Cardiac septum (tissue), 1 donor: Measurements from ENCODE around the gene PDHA1. TPM values are rescaled to one million over a fixed set of nuclear protein-coding genes. Genes with fewer than 3 reads are reported as not detected.
A peak's percentile ranks its signal among the peaks of the same experiment; 100 is the strongest.

Experiments
- DNase-seq: peaks from one replicate; pipeline ENCODE4 v3.0.0-alpha.2; 2020; ENCODE audit warnings: low spot score
- intact Hi-C: fragments of 100-400 bp; cut with DNase I; formaldehyde crosslinking; loops from one replicate; pipeline ENCODE4 v1.14.0; 2022
- long read RNA-seq: library from polyadenylated mRNA; unstranded; transcript quantifications from one replicate; pipeline ENCODE4 v2.0.0, GENCODE V29; 2021
- total RNA-seq: library from RNA; stranded (reverse); fragmentation: NEBNext Ultra II Directional; extraction: Animal tissue kit (Norgen Biotek cat#: 25700); gene quantifications from one replicate; pipeline ENCODE4 v1.2.1, GENCODE V29; 2021
- donor health status: DM: no; HTN: no; CAD: no.

PDHA1 gene
- 898 TPM for total RNA-seq
- long read RNA-seq, transcript PDHA1-204 (12 exons, 3,484 nt) = minor isoform, 61 of 1,111 reads
- long read RNA-seq, transcript PDHA1-206 (11 exons, 3,310 nt) = major isoform, 925 of 1,111 reads
- long read RNA-seq, transcript PDHA1-212 (10 exons, 3,277 nt) = minor isoform, 14 of 1,111 reads
- long read RNA-seq, transcript PDHA1-213 (11 exons, 3,391 nt) = minor isoform, 9 of 1,111 reads
- long read RNA-seq, partial matches to known transcripts = 31 of 1,111 reads
- long read RNA-seq, other reads (novel, unspliced or antisense) = 67 of 1,111 reads

DNA sequence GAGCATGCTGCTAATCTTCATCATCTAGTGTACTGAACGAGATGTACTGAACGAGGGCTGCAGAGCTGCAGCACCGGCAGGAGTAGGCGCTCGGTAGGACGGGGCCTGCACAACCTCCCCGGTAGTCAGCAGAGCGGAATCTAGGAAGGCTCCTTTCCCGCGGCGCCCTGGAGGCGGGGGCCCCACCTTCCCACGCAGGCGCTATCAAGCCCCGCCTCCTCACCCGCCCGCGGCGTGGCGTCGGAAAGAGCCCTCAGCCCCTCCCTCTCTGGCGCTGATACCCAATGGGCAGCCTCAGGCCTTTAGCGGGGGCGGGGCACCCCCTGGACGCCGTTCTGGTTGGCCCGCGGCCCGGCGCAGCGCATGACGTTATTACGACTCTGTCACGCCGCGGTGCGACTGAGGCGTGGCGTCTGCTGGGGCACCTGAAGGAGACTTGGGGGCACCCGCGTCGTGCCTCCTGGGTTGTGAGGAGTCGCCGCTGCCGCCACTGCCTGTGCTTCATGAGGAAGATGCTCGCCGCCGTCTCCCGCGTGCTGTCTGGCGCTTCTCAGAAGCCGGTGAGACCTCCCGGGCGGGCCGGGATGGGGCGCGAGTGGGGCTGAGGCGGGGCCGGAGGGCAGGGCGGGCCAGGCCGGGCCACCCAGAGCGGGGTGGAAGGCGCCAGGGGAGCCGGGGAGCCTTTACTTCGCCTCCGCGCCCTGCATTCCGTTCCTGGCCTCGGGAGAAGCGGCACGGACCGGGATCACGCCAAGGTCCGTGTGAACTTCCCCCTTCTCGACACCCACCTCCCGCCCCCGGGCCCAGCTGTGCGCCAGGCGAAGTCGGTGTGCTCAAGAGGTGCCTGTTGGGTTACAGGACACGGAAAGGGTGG, at the start of gene PDHA1:
TSS of gene PDHA1 (plus strand) at position 393 of the 874 bp plus-strand sequence. CDS start at position 504, 111 bp downstream.
- intact Hi-C loops = no loop called here
- peak; percentile 95 for DNase-seq

DNA sequence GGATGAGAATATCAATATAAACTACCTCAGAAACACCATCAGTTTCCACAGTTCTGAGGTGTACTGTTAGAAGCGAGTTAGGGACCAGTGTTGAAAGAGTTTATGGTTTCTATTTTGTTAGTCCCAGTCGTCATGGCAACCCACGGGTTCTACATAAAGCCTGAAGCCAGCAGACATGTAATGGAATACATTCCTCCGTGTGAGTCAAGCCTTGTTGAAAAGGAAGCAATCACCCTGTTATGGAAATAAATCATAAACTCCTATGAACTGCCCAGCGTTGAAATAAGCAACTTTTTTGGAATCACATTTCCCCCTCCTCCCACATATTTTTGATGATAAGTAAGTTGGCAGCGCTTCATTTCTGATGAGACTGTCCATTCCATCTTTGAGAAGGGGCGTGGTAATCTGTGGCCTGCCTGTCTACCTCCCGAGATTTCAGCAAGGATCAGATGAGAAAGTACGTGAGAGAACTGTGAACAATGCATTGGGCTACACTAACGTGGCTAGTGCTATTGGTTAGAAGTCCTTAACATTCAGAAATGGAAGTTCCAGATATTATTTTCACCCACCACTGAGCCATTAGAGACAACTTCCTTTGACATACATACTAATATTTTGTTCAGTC, 40.4 kb upstream of the PDHA1 start:
- no peak for DNase-seq
- intact Hi-C loops = no loop called here

DNA sequence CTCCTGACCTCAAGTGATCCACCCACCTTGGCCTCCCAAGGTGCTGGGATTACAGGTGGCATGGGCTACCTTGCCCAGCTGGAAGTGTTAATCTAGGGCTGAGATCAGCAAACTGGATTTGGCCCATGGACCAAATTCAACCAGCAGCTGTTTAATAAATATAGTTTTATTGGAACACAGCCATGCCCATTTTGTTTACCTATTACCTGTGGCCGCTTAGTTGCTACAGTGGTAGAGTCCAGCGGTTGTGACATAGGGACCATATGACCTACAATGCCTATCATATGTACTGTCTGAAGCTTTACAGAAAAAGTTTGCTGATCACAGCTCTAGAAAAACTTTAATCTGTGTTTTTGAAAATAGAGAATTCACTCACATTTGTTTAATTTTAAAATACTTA, 17.2 kb upstream of the PDHA1 start:
- intact Hi-C loops = no loop called here
- no peak for DNase-seq

DNA sequence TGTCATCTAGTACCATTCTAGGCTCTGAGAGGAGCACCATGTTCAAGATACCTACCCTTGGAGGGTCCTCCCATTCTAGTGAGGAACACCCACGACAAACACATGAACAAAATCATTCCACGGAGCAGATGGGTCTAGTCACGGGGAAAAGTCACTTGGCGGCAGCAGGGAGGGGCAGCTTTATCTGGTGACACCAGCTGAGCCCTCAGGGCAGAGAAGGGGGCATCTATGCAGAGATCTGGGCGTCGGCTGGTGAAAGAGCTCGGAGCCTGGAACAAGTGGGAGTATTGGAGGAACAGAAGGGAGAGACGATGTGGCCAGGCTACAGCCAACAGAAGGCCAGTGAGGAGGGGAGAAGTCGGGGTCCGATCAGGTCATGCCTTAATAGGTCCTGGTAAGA, 11.9 kb upstream of the PDHA1 start:
- no peak for DNase-seq
- intact Hi-C loops = loop anchor here (5.0 to 10.0 kb wide), 2 partner anchors 317 to 940 kb away; no protein-coding TSS in a partner anchor

DNA sequence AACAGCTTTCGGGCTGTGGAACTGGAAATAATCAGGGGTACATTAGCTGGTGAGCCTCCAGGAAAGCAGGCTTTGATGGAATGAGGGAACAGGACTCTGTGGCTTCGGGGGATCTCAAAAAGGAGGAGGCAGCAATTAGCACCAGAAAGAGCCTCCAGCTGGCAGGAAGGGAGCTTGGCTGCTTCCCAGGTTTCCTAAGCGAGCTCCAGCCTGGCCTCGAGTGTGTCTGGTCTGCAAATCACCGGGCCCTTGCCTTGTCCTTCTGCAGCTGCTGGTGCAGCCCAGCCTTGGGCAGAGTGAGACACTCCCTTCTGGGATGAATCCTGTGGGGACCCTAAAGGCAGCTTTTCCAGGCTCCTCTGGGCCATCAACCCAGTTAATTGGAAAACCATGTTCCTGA, 10.7 kb upstream of the PDHA1 start:
- DNase-seq = no peak
- intact Hi-C loops = loop anchor here (5.0 to 10.0 kb wide), 2 partner anchors 318 to 941 kb away; no protein-coding TSS in a partner anchor

DNA sequence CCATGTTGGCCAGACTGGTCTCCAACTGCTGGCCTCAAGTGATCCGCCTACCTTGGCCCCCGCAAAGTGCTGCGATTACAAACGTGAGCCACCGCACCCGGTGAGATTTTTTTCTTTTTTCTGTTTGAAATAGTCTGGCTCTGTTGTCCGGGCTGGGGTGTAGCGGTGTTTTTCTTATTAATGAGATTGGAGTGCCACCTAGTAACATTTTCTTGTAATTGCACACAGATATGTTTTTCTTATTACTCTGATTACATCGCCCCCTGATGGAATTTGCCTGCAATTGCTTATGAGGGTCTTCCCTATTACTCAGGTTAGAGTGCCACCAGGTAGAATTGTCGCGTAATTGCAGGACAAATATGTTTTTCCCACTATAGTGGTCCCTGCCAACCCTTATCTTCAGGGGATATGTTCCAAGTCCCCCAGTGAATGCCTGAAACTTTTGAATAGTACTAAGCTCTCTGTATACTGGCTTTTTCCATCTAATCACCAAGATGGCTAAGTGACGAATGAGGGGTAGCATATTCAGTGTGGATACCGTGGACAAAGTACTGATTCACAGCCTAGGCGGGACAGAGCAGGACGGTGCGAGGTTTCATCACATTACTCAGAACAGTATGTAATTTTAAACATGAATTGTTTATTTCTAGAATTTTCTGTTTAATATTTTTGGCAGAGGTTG, 8.6 kb upstream of the PDHA1 start:
- intact Hi-C loops = loop anchor here (2.0 to 10.0 kb wide), 3 partner anchors 320 to 943 kb away; no protein-coding TSS in a partner anchor
- DNase-seq = no peak

DNA sequence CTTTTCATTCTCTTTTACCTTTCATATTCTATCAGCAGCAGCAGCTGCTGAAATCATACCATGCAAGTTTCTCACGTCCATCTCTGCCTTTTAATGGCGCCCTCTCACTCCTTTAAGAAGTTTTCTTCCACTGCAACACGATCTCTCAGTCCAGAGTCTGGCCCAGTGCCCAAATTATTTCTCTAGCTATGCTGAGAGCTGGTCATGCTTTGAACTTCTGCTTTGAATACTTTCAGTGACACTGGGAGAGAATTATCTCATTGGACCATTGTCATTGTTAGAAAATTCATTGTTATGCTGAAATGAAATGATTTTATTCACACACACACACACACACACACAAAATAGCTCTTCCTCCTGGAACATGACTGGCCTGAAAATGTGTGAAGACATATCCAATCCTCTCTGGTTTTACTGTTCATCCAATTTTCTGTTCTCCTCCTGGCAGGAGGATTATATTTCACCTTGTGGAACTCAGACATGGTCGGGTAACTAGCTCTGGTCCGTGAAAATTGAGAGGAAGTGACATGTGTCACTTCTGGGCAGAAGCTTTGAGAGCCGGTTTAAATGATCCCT, 1.3 kb upstream of the PDHA1 start:
- intact Hi-C loops = no loop called here
- DNase-seq = no peak

DNA sequence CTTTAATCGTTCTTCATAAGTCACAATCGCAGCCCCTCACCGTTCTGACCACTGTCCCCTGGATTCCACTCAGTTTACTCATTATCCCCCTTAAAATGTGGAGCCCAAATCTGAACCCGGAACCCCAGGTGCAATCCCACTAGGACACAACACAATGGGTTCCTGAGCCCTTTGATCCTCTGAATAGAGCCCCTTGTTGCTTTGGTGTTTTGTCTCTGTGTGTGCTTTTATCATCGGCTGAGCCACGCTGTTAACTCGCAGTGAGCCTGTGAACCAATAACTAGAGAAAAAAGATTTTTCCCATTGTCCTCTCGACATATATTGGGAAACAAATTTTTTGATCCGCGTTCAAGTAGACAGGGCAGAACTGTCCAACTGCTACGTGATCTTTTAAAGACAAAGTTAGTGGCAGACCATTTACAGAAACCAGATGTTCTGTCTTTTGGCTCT, 617 bp upstream of the PDHA1 start:
- no peak for DNase-seq
- intact Hi-C loops = no loop called here

DNA sequence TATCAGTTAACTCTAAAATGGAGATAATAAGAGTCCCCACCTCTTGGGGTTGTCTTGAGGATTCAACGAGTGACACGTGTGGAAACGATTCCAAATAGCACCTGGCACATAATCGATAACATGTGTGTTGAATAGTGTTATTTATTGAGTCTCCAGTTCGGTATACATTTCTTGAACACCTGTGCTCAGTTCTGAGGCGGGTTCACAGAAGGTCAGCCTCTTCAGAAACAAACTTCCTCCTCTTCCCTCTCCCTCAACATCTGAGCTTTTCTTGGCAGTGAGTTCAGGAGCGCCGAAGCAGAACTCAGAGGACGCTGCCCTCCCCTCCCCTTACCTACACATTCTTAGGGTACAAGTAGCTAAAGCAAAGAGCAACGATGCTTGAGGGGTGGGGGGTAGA, 934 bp downstream of the PDHA1 start:
- intact Hi-C loops = no loop called here
- DNase-seq = no peak

DNA sequence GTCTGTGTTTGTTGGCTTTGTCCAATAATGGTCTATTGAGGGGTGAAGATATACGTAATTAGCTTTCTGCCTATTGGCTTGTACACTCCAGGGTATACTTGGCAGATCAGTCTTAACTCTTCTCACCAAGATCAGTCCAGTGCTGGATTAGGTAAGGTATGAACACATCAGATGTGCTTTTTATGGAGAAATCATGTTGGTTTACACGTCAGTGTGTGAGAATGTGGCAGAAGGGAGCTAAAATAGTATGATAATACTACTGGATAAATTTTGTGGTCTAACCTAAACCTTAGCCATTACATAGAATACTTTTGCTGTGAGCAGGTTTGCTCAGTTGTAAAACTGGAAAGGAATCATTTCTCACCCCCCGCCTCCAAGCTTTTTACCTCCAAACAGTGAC, 4.2 kb downstream of the PDHA1 start:
- intact Hi-C loops = no loop called here
- no peak for DNase-seq

DNA sequence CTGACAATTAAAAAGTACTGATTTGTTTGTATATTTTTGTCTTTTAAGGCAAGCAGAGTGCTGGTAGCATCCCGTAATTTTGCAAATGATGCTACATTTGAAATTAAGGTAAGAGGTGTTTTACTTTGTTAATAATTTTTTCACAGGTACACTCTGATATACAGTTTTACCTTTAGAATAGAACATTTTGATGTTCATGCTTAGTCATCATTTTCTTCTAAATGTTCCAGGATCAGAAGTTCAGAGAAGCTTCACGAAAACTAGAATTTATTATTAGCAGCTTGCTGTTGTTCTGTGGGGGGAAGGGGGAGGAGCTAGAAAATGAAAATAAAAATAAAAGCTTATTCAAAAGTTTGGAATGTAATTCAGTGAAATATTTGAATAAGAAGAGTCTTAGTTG, 5.5 kb downstream of the PDHA1 start:
- DNase-seq = no peak
- intact Hi-C loops = no loop called here

DNA sequence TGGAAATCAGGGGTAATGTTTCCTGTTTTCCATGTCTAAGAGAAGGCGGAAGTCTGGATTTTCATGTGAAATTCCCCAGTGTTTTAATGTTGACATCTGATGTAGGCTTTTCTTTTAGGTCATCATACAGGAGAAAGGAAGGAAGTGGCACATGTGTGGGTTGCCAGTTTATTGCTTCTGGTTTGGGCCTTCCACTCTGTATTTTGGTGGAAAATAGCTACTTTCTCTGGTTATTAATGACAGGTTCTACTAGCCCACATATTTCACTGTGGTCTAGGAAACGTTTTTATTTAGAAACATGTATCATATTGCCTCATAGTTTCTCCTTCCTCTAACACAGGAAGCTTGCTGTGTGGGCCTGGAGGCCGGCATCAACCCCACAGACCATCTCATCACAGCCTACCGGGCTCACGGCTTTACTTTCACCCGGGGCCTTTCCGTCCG, 7.2 kb downstream of the PDHA1 start:
- no peak for DNase-seq
- intact Hi-C loops = no loop called here

DNA sequence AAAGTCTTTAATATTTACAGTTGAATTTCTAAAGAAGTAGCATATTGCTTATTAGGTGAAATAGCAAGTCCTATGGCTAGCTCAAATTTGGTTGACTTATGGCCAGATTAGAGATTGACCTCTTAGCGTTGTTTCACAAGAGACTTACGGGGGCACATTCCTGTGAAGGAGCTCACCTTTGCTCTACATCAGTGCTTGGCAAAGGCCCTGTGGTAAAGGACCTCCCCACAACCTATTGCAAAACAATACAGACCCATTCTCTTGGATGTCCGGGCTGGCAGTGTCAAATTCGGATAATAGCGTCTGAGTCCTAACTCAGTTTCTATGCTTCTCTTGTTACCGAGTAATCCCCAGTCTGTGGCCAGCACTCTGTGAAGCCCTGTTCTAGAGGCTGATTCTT, 10.9 kb downstream of the PDHA1 start:
- intact Hi-C loops = no loop called here
- no peak for DNase-seq

DNA sequence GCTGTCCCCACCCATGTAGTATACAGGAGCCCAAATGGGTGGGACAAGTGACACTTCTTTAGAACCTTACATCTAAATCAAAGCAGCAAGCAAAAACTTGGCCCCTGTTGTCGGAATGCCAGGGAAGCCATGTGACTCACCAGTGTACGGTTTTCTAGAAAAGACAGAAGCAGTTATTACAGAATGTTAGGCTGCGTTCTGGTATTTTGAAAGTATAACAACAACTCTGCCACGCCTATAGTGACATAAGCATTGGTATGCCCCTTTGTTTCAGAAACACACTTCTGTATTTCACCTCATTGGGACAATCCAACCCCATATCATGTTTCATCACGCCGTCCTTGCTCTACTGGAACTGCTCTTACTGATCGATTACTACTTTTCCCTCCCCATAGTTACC, 14.8 kb downstream of the PDHA1 start:
- no peak for DNase-seq
- intact Hi-C loops = no loop called here

DNA sequence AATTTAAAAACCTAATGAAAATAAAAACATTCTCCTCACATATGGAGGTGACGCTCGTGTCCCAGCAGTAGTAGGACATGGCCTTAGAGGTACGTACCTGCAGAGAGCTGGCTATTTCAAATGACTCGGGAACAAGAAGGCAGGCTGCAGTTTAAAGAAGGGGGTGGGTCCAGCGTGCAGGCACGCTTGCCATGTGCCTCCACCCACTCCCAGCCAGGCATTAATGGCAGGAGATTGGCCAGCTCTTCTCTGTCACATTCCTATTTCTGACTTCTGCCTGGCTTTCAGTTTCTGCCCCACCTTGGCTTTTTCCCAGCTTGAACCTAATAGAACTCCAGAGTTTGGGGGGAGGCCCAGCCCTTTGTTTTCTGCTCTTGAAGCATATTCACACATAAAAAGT, 17.2 kb downstream of the PDHA1 start:
- DNase-seq = no peak
- intact Hi-C loops = no loop called here

DNA sequence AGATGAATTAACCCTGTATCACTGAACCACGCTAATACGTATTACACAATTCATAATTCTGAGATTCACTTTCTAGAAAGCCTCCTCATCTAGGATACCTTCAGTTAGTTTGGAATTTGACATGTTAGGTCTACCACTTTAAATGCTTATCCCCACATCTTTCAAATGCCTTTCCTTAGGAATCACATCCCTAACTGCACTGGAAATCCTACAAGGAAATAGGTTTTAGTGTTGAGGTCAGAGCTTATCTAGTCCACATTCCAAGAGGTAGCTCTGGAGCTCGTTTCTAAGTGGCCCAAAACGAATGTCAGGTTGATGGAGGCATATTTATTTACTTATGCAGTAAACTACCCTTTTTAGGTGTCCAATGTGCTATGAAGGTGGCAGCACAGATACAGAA, 18.0 kb downstream of the PDHA1 start:
- intact Hi-C loops = no loop called here

DNA sequence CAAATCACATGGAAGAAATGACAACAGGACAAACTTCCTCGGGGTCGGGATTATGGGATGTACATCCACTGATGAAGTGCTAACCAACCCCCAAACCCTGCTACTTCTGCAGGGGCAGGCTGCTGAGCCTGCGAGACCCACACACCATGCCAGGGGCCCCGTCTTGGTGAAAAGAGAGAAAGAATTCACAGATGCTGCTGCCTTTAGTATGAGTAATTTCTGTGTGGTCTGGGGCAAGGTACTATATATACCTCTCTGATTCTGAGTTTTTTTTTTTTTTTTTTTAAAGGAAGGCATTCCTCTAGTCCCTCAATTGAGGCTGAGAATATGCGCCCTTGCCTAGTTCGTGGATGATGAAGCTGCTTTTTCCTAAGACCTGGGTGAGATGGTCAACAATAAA, 24.8 kb downstream of the PDHA1 start:
- intact Hi-C loops = no loop called here

More for the DNA sequence above, 18.0 kb downstream of the PDHA1 start:
- DNase-seq = no peak

DNA sequence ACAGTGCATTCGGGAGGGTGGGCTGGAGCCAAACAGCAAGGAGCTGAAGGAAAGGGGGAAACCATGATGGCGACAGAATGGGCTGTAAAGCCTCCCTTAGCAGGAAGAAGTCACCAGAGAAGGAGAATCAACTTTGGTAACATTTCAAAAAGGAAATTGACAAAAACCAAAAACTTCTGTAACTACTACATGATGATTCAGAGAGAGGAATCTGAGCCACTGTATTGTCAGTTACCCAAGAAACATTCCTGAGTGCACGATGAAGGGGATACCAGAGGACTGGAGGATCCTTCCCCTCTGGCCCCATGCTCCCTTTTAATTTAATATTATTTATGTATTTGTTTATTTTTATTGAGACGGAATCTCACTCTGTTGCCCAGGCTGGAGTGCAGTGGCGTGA, 26.3 kb downstream of the PDHA1 start:
- intact Hi-C loops = loop anchor here (5.0 kb wide), 1 partner anchor 162 kb away; no protein-coding TSS in a partner anchor
- DNase-seq = no peak

More for the DNA sequence above, 24.8 kb downstream of the PDHA1 start:
- DNase-seq = no peak

DNA sequence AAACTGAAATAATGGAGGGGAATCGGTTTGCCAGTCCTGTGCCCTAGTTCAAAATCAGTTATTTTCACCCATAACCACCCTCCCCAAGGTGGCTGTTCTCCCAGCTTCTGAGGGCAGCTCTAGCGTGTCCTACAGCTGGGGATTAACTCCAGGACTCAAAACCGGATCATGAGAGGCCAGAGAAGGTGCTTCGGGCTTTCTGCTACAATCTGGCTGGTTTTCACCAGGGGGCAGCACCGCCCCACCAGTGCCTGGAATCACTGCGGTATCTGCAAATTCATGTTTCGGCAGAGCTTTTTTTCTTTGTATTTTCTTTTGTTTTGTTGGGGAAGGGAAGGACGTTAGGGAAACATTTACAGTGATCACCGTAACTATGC, 28.4 kb downstream of the PDHA1 start:
- DNase-seq = no peak
- intact Hi-C loops = loop anchor here (5.0 kb wide), 1 partner anchor 160 kb away; no protein-coding TSS in a partner anchor
